Ishikawa (cell line): ENCODE data around the gene IRAK2.

Experiments used
- EP300 ChIP-seq: IDR thresholded peaks from 2 replicates; pipeline ENCODE4 v1.6.1; 2012; ENCODE audit warnings: borderline replicate concordance
- TEAD4 ChIP-seq: IDR thresholded peaks from 2 replicates; pipeline ENCODE4 v1.6.1; 2012
- TF ChIP-seq, protein P1 (sequence below): IDR thresholded peaks from 2 replicates; pipeline ENCODE4 v1.6.1; 2012; ENCODE audit warnings: low read depth, mild to moderate bottlenecking

DNA sequence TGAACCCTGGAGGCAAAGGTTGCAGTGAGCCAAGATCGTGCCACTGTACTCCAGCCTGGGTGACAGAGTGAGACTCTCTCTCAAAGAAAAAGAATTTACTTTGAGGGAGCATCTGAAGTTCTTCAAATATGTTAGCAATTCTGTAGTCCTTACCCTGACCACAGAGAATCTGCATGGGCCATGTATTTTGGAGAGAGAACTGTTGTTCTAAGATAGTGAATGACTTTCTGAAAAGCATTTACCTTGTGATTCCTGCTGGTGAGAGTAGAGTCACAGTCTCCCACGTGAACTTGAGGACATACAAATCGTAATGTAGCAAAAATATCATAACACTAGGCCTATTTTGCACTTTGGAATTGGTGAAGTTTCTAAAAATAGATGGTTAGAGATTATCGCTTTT lies 45.3 kb upstream of the IRAK2 start:
- TF ChIP-seq TEAD4, result no peak
- TF ChIP-seq, protein P1, sequence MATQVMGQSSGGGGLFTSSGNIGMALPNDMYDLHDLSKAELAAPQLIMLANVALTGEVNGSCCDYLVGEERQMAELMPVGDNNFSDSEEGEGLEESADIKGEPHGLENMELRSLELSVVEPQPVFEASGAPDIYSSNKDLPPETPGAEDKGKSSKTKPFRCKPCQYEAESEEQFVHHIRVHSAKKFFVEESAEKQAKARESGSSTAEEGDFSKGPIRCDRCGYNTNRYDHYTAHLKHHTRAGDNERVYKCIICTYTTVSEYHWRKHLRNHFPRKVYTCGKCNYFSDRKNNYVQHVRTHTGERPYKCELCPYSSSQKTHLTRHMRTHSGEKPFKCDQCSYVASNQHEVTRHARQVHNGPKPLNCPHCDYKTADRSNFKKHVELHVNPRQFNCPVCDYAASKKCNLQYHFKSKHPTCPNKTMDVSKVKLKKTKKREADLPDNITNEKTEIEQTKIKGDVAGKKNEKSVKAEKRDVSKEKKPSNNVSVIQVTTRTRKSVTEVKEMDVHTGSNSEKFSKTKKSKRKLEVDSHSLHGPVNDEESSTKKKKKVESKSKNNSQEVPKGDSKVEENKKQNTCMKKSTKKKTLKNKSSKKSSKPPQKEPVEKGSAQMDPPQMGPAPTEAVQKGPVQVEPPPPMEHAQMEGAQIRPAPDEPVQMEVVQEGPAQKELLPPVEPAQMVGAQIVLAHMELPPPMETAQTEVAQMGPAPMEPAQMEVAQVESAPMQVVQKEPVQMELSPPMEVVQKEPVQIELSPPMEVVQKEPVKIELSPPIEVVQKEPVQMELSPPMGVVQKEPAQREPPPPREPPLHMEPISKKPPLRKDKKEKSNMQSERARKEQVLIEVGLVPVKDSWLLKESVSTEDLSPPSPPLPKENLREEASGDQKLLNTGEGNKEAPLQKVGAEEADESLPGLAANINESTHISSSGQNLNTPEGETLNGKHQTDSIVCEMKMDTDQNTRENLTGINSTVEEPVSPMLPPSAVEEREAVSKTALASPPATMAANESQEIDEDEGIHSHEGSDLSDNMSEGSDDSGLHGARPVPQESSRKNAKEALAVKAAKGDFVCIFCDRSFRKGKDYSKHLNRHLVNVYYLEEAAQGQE, result no peak
- TF ChIP-seq EP300, result no peak
